Measurements from ENCODE around the gene SCMH1.
"Not testable (repeated sequence)": the region's sequence is repeated elsewhere in the genome, so short reads cannot be mapped to it uniquely, and the experiment has no call there.

The SCMH1 gene

GRCh38 chr1:41241749-41242341 lies at the start of gene SCMH1:
Gene SCMH1 (minus strand): TSS chr1:41242306. CDS start chr1:41186133, 56,173 bp downstream.
- peak; percentile 93 for DNase-seq

- DNase-seq: no peak
Observed at GRCh38 chr1:41291195-41291594, 49.1 kb upstream of the SCMH1 start.

GRCh38 chr1:41289196-41289595 lies 47.1 kb upstream of the SCMH1 start:
- no peak for DNase-seq

- no peak for DNase-seq
Observed at GRCh38 chr1:41286992-41287391, 44.9 kb upstream of the SCMH1 start.

- no peak for DNase-seq
Observed at GRCh38 chr1:41286486-41286885, 44.4 kb upstream of the SCMH1 start.

- DNase-seq: no peak
Observed at GRCh38 chr1:41285818-41286217, 43.7 kb upstream of the SCMH1 start.

- DNase-seq: no peak
Observed at GRCh38 chr1:41284121-41284520, 42.0 kb upstream of the SCMH1 start.

GRCh38 chr1:41282679-41283317 lies 40.7 kb upstream of the SCMH1 start:
- peak; percentile 26 for DNase-seq

GRCh38 chr1:41281334-41281733 lies 39.2 kb upstream of the SCMH1 start:
- no peak for DNase-seq

- DNase-seq: no peak
Observed at GRCh38 chr1:41280202-41281032, 38.3 kb upstream of the SCMH1 start.

- DNase-seq: no peak
Observed at GRCh38 chr1:41278076-41278475, 36.0 kb upstream of the SCMH1 start.

- DNase-seq: no peak
Observed at GRCh38 chr1:41277371-41277975, 35.4 kb upstream of the SCMH1 start.

GRCh38 chr1:41275831-41276230 lies 33.7 kb upstream of the SCMH1 start:
- no peak for DNase-seq

- DNase-seq: no peak
Observed at GRCh38 chr1:41274752-41275545, 32.8 kb upstream of the SCMH1 start.

GRCh38 chr1:41272601-41273000 lies 30.5 kb upstream of the SCMH1 start:
- no peak for DNase-seq

- DNase-seq: peak; percentile 72
Observed at GRCh38 chr1:41268154-41268770, 26.2 kb upstream of the SCMH1 start.

- no peak for DNase-seq
Observed at GRCh38 chr1:41261926-41262618, 20.0 kb upstream of the SCMH1 start.

GRCh38 chr1:41260768-41261167 lies 18.7 kb upstream of the SCMH1 start:
- no peak for DNase-seq

GRCh38 chr1:41259221-41259620 lies 17.1 kb upstream of the SCMH1 start:
- DNase-seq: no peak

- DNase-seq: no peak
Observed at GRCh38 chr1:41255978-41256377, 13.9 kb upstream of the SCMH1 start.

- not testable (repeated sequence) for DNase-seq
Observed at GRCh38 chr1:41251120-41251519, 9.0 kb upstream of the SCMH1 start.

- no peak for DNase-seq
Observed at GRCh38 chr1:41249319-41249718, 7.2 kb upstream of the SCMH1 start.
